C4-2B (cell line): ENCODE results near the gene DUSP6.

Source experiments
- ZFX ChIP-seq: fragments of 450-650 bp; IDR thresholded peaks from 2 replicates; pipeline ENCODE4 v1.6.1; 2017
- TF ChIP-seq, protein P1 (sequence below): fragments of 450-650 bp; conservative IDR thresholded peaks from 2 replicates; pipeline ENCODE4 v1.5.1; 2017; ENCODE audit warnings: mild to moderate bottlenecking

DNA sequence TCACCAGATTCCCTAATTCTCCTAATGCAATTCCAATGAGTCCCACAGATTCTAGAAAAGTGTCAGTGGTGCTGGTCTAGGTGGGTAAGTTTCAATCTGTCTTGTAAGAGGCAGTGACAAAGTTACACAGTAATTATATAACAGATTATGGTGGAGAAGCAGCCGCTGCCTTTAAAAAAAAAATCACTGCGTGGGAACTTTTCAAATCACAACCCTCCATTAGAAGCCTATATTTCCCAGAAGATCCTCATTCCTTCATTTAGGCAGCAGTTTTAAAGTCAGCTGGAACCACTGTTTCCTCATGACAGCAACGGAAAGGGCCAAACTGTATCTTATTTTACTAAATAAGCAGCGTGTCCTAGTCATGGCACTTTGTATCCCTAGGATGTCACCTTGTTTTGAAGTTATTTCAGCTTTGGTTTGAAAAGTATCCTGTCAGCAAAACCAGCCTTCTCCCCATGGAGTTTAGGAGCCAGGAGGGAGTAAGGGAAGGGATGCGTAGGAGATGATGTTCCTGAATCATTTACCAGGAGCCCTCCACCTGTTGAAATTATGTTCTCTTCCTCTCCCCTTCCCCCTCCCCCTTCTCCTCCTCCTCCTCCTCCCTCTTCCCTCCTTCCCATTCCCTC, 27.7 kb upstream of the DUSP6 start:
- TF ChIP-seq, protein P1, sequence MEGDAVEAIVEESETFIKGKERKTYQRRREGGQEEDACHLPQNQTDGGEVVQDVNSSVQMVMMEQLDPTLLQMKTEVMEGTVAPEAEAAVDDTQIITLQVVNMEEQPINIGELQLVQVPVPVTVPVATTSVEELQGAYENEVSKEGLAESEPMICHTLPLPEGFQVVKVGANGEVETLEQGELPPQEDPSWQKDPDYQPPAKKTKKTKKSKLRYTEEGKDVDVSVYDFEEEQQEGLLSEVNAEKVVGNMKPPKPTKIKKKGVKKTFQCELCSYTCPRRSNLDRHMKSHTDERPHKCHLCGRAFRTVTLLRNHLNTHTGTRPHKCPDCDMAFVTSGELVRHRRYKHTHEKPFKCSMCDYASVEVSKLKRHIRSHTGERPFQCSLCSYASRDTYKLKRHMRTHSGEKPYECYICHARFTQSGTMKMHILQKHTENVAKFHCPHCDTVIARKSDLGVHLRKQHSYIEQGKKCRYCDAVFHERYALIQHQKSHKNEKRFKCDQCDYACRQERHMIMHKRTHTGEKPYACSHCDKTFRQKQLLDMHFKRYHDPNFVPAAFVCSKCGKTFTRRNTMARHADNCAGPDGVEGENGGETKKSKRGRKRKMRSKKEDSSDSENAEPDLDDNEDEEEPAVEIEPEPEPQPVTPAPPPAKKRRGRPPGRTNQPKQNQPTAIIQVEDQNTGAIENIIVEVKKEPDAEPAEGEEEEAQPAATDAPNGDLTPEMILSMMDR = no peak
- no peak for TF ChIP-seq ZFX
